Tibial nerve (tissue), 4 donors: Measurements from ENCODE around the gene NAT16. TPM values are rescaled to one million over a fixed set of nuclear protein-coding genes. Genes with fewer than 3 reads are reported as not detected.
A peak's percentile ranks its signal among the peaks of the same experiment; 100 is the strongest.

Experiments used
- DNase-seq, 2 donors: peaks; one replicate each; pipeline ENCODE4 v3.0.0-alpha.2; 2019; ENCODE audit warnings: low spot score in 2 of 2
- H3K27ac ChIP-seq, 4 donors: fragments of 200-600 bp; sonication (generic) in 3 of 4; one replicate each; pipeline ENCODE4 v1.5.1; 2017 to 2019; ENCODE audit warnings: mild to moderate bottlenecking in 1 of 4
- H3K27me3 ChIP-seq, 2 donors: fragments of 200-600 bp; sonication (generic) in 1 of 2; one replicate each; pipeline versions ENCODE4 v1.5.1 to v1.6.0; 2017 to 2019
- H3K36me3 ChIP-seq, 3 donors: fragments of 200-600 bp; sonication (generic); one replicate each; pipeline ENCODE4 v1.5.1; 2018 to 2019
- H3K4me1 ChIP-seq, 4 donors: fragments of 200-600 bp; sonication (generic) in 3 of 4; one replicate each; pipeline ENCODE4 v1.5.1; 2017 to 2019
- H3K4me3 ChIP-seq, 4 donors: fragments of 200-600 bp; sonication (generic) in 3 of 4; one replicate each; pipeline ENCODE4 v1.5.1; 2017 to 2019; ENCODE audit warnings: mild to moderate bottlenecking in 1 of 4, moderate library complexity in 1 of 4
- H3K9me3 ChIP-seq, 4 donors: fragments of 200-600 bp; sonication (generic) in 3 of 4; one replicate each; pipeline ENCODE4 v1.5.1; 2017 to 2019
- CTCF ChIP-seq, 5 experiments: fragments of 200-600 bp in 3 of 5; fragments of 450-650 bp in 2 of 5; sonication (generic) in 3 of 5; IDR thresholded peaks; one replicate each; pipeline ENCODE4 v1.5.1; 2016 to 2019; ENCODE audit warnings: antibody characterized with exemption in 5 of 5, mild to moderate bottlenecking in 3 of 5, moderate library complexity in 2 of 5
- EP300 ChIP-seq, 2 donors: sonication (generic); formaldehyde crosslinking; IDR thresholded peaks; one replicate each; pipeline ENCODE4 v1.6.1; 2017; ENCODE audit warnings: antibody characterized with exemption in 2 of 2, mild to moderate bottlenecking in 1 of 2
- POLR2A ChIP-seq, 2 donors: fragments of 450-650 bp; IDR thresholded peaks; one replicate each; pipeline ENCODE4 v1.6.1; 2017; ENCODE audit warnings: antibody characterized with exemption in 2 of 2, mild to moderate bottlenecking in 2 of 2, moderate library complexity in 2 of 2
- WGBS, 2 donors: methylation state at CpG; one replicate each; pipeline ENCODE4 v1.1.5; 2018; 5-methylcytosine and 5-hydroxymethylcytosine counted together
- total RNA-seq, 4 donors: library from RNA; depleted of rRNA; stranded (reverse); fragments of >200 nt; gene quantifications; one replicate each; pipeline ENCODE4 v1.1.0, GENCODE V29; 2016

NAT16 gene
- total RNA-seq, 4 donors from 2014 or later, result not detected

- WGBS, 2 donors, result 2 to 3% methylated on average over 10 to 41 of the region's 74 CpGs
- peaks cover 0 to 48% (median 28%) of the 10 kb centered on the region in 4 donors for H3K4me1 ChIP-seq
- TF ChIP-seq POLR2A (IDR thresholded peaks at IDR 0.05) (no peak), EP300 (IDR thresholded peaks at IDR 0.05) (no peak), CTCF (IDR thresholded peaks at IDR 0.05) (no peak)
- H3K27me3 ChIP-seq, result peaks cover 7 to 79% of the 10 kb centered on the region in 2 donors
- H3K4me3 ChIP-seq, result peak overlapping the region in 3 of 4 donors; percentile 1 to 44 (median 33)
- H3K27ac ChIP-seq, result no peak overlapping the region
- H3K36me3 ChIP-seq, result peaks cover 3 to 40% (median 6%) of the 10 kb centered on the region in 3 donors
- no peak for DNase-seq
- no peaks in the 10 kb centered on the region for H3K9me3 ChIP-seq
These were observed 17.4 kb downstream of the NAT16 start for GRCh38 chr7:101162551-101163278.

GRCh38 chr7:101161692-101162471, 18.2 kb downstream of the NAT16 start:
- 62 to 63% methylated on average over 17 of the region's 17 CpGs for WGBS, 2 donors
- no peak for DNase-seq
- TF ChIP-seq EP300 (IDR thresholded peaks at IDR 0.05), result no peak
- no peak for TF ChIP-seq CTCF (IDR thresholded peaks at IDR 0.05)
- no peak for TF ChIP-seq POLR2A (IDR thresholded peaks at IDR 0.05)
- Histone ChIP-seq H3K27me3 (peaks cover 7 to 71% of the 10 kb centered on the region in 2 donors), H3K36me3 (peaks cover 3 to 48% (median 6%) of the 10 kb centered on the region in 3 donors), H3K9me3 (no peaks in the 10 kb centered on the region), H3K4me1 (peaks cover 0 to 47% (median 28%) of the 10 kb centered on the region in 4 donors), H3K4me3 (no peak overlapping the region), H3K27ac (no peak overlapping the region)

DNA sequence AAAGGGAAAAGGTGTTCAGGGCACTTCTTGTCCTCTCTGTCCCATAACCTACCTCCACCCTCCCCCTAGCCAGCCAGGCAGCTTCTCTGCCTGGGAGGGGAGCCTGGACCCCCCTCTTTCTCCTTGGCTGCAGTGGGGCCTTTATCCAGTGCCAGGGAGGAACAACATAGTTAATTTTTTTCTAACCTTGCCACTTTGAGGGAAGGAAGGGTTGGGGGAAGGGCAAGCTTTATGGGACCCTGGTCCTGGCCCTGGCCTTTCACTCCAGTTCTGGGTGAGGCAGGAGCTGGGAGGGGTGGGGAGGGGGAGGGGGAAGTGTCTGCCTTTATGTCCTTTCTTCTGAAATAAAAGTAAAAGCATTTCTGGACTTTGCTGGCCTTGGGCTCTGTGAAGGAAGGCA, 19.2 kb downstream of the NAT16 start:
- Histone ChIP-seq H3K27me3 (peaks cover 2 to 61% of the 10 kb centered on the region in 2 donors), H3K4me1 (peaks cover 0 to 37% (median 27%) of the 10 kb centered on the region in 4 donors), H3K36me3 (peaks cover 3 to 53% (median 6%) of the 10 kb centered on the region in 3 donors), H3K27ac (no peak overlapping the region), H3K4me3 (no peak overlapping the region), H3K9me3 (no peaks in the 10 kb centered on the region)
- DNase-seq, result no peak
- TF ChIP-seq EP300 (IDR thresholded peaks at IDR 0.05), result no peak
- no peak for TF ChIP-seq CTCF (IDR thresholded peaks at IDR 0.05)
- TF ChIP-seq POLR2A (IDR thresholded peaks at IDR 0.05), result no peak

GRCh38 chr7:101159696-101160674, 20.1 kb downstream of the NAT16 start:
- 77 to 82% methylated on average over 27 to 30 of the region's 31 CpGs for WGBS, 2 donors
- Histone ChIP-seq H3K27ac (no peak overlapping the region), H3K9me3 (no peaks in the 10 kb centered on the region), H3K4me1 (peaks cover 0 to 37% (median 24%) of the 10 kb centered on the region in 4 donors), H3K4me3 (no peak overlapping the region), H3K27me3 (peaks cover 0 to 52% of the 10 kb centered on the region in 2 donors), H3K36me3 (peaks cover 3 to 53% (median 6%) of the 10 kb centered on the region in 3 donors)
- no peak for DNase-seq
- TF ChIP-seq EP300 (IDR thresholded peaks at IDR 0.05) (no peak), POLR2A (IDR thresholded peaks at IDR 0.05) (no peak), CTCF (IDR thresholded peaks at IDR 0.05) (no peak)
